Activated T-helper 17 cell treated with anti-CD3 and anti-CD28 coated beads, Interleukin-2, amount 50 U/mL, for 72 hours (primary cell): ENCODE results near the gene IGSF21. TPM values are rescaled to one million over a fixed set of nuclear protein-coding genes. Genes with fewer than 3 reads are reported as not detected.

ENCODE experiments used
- ATAC-seq: fragments of 150-1000 bp; cut with Tn5 transposase; replicated peaks from 2 replicates; pipeline ENCODE4 v1.10.0; 2021; ENCODE audit warnings: mild to moderate bottlenecking, moderate library complexity
- H3K27ac Mint-ChIP-seq: one replicate; pipeline ENCODE4 v1.8.0; 2022; ENCODE audit warnings: mixed read lengths
- H3K27me3 Mint-ChIP-seq: one replicate; pipeline ENCODE4 v1.8.0; 2022; ENCODE audit warnings: mixed read lengths
- H3K36me3 Mint-ChIP-seq: one replicate; pipeline ENCODE4 v1.8.0; 2022; ENCODE audit warnings: low read depth, mild to moderate bottlenecking, mixed read lengths
- H3K4me1 Mint-ChIP-seq: one replicate; pipeline ENCODE4 v1.8.0; 2022; ENCODE audit warnings: mixed read lengths
- H3K4me3 Mint-ChIP-seq: one replicate; pipeline ENCODE4 v1.8.0; 2022; ENCODE audit warnings: mild to moderate bottlenecking, mixed read lengths
- H3K9me3 Mint-ChIP-seq: one replicate; pipeline ENCODE4 v1.8.0; 2022; ENCODE audit warnings: mixed read lengths
- total RNA-seq, 2 donors: library from RNA; stranded (reverse); gene quantifications; one replicate each; pipeline ENCODE4 v1.2.3, GENCODE V29; 2022

Gene IGSF21
- total RNA-seq, 2 donors from 2014 or later: not detected

DNA sequence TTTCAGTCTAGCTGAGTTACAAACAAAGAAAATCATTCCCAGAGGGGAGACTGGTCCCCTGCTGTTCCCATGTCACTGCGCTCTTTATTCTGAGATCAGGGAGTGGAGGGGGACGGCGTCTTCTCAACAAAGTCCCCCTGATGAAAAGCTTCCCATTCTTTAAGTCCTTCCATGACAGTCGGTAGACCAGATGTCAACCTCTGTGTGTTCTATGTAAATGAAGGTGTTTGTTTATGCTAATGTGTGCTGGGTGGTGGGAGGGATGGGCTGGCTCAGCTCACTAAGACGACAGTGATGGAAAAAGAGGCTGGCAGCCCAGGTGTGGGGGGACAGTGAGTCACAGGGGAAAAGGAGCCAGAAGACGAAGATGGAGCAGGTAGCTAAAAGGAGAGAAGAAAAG, 225.0 kb downstream of the IGSF21 start:
- no peak overlapping the region for H3K4me3 Mint-ChIP-seq
- H3K36me3 Mint-ChIP-seq: no peaks in the 10 kb centered on the region
- no peak overlapping the region for H3K27ac Mint-ChIP-seq
- ATAC-seq: no peak
- no peaks in the 10 kb centered on the region for H3K9me3 Mint-ChIP-seq
- peaks cover 7% of the 10 kb centered on the region for H3K27me3 Mint-ChIP-seq
- H3K4me1 Mint-ChIP-seq: no peaks in the 10 kb centered on the region

DNA sequence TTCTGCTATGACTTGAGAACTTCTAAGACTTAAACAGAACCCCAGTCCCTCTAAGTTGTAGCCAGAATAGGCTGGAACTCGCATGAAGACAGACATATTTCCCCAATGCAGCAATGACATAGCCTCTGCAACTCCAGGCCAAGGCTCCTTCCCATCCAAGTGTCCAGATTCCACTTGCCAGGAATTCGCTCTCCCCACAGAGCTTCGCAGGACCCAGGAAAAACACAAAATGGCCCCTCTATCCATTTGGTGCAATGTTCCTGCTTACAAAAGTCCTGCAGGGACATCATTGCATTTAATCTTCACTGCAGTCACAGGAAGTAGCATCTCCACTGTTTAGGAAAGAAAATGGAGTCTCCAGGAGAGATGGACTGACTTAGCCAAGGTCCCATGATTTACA, 225.6 kb downstream of the IGSF21 start:
- H3K4me1 Mint-ChIP-seq: no peaks in the 10 kb centered on the region
- H3K27me3 Mint-ChIP-seq: peaks cover 11% of the 10 kb centered on the region
- H3K27ac Mint-ChIP-seq: no peak overlapping the region
- no peaks in the 10 kb centered on the region for H3K36me3 Mint-ChIP-seq
- ATAC-seq: no peak
- no peak overlapping the region for H3K4me3 Mint-ChIP-seq
- no peaks in the 10 kb centered on the region for H3K9me3 Mint-ChIP-seq

DNA sequence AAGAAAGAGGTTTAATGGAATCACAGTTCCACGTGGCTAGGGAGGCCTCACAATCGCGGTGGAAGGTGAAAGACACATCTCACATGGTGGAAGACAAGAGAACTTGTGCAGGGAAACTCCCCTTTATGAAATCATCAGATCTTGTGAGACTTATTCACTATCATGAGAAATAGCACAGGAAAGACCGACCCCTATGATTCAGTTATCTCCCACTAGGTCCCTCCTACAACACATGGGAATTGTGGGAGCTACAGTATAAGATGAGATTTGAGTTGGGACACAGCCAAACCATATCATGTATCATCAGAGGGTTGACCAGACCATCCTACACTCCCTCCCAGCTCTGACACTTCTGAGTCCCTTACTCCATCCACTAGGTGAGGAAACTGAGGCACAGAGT, 229.2 kb downstream of the IGSF21 start:
- Mint-ChIP-seq H3K27me3 (peaks cover 11% of the 10 kb centered on the region), H3K4me1 (no peaks in the 10 kb centered on the region), H3K4me3 (no peak overlapping the region), H3K27ac (no peak overlapping the region), H3K9me3 (no peaks in the 10 kb centered on the region), H3K36me3 (no peaks in the 10 kb centered on the region)
- ATAC-seq: no peak

DNA sequence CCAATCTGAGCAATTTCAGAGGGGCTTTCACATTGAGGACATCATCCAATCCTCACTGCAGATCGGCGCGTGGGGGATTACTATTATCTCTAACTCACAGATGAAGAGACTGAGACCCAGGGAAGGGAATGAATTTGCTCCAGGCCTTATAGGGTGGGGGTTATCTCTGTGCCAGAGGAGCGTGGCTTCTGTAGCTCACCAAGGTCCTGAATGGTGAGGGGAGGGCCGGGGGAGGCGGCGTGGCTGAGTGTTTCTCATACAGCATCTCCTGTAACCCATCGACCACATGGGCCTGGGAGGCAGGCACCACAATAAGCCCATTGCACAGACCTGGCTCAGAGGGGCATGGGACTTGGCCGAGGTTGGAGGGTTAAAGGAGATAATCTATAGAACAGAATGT, 230.2 kb downstream of the IGSF21 start:
- no peak overlapping the region for H3K4me3 Mint-ChIP-seq
- H3K4me1 Mint-ChIP-seq: no peaks in the 10 kb centered on the region
- no peaks in the 10 kb centered on the region for H3K36me3 Mint-ChIP-seq
- no peak for ATAC-seq
- no peaks in the 10 kb centered on the region for H3K9me3 Mint-ChIP-seq
- H3K27ac Mint-ChIP-seq: no peak overlapping the region
- H3K27me3 Mint-ChIP-seq: peaks cover 11% of the 10 kb centered on the region

DNA sequence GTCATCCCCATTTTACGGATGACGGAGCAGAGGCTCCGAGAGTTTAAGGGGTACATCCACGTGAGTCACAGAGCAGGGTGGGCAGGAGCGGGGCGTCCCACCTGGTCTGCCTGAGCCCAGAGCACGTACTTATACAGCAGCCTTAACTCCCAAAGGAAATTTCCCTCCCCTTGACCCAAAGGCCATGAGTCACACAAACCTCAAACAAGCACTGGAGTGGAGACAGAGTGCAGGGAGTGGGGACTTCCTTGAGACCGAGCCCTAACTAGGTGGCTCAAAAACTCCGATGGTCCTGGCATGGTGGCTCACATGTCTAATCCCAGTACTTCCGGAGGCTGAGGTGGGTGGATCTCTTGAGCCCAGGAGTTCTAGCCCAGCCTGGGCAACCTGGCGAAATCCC, 231.6 kb downstream of the IGSF21 start:
- no peak overlapping the region for H3K4me3 Mint-ChIP-seq
- H3K4me1 Mint-ChIP-seq: no peaks in the 10 kb centered on the region
- H3K36me3 Mint-ChIP-seq: no peaks in the 10 kb centered on the region
- no peaks in the 10 kb centered on the region for H3K9me3 Mint-ChIP-seq
- no peak overlapping the region for H3K27ac Mint-ChIP-seq
- H3K27me3 Mint-ChIP-seq: peaks cover 9% of the 10 kb centered on the region
- no peak for ATAC-seq

DNA sequence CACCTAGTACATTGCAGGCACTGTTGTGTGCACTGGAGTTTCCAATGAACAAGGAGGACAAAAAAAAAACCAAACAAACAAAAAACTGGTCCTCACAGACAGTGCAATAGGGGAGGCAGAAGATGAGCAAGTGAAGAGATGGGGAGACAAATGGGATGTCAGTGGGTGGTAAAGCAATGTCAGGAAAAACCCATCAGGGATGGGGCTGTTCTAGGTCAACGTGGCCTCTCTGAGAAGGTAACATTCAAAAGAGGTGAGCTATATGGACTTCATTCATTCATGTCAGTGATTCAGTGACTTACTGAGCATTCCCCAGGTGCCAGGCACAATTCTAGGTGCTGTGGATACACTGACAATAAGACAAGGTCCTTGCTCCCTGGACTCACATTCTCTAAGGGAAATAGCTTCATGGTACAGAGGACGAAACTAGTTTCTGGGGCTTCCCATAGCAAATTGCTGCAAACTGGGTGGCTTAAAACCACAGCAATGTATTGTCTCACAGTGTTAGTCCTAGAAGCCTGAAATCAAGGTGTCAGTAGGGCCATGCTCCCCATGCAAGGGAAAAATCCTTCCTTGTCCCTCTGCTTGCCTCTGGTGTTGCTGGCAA, 232.7 kb downstream of the IGSF21 start:
- H3K4me1 Mint-ChIP-seq: no peaks in the 10 kb centered on the region
- H3K27me3 Mint-ChIP-seq: peaks cover 9% of the 10 kb centered on the region
- ATAC-seq: no peak
- H3K36me3 Mint-ChIP-seq: no peaks in the 10 kb centered on the region
- H3K9me3 Mint-ChIP-seq: no peaks in the 10 kb centered on the region
- no peak overlapping the region for H3K4me3 Mint-ChIP-seq
- H3K27ac Mint-ChIP-seq: no peak overlapping the region

DNA sequence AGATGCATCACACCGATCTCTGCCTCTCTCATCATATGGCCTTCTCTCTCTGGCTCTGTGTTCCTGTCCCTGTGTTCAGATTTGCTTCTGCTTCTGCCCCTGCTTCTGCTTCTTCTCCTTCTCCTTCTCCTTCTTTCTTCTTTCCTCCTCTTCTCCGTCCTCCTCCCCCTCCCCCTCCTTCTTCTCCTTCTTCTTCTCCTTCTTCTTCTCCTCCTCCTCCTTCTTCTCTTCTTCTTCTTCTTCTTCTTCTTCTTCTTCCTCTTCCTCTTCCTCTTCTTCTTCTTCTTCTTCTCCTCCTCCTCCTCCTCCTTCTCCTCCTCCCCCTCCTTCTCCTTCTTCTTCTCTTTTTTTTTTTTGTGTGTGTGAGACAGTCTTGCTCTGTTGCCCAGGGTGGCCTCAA, 233.2 kb downstream of the IGSF21 start:
- Mint-ChIP-seq H3K36me3 (no peaks in the 10 kb centered on the region), H3K4me3 (no peak overlapping the region), H3K27me3 (peaks cover 9% of the 10 kb centered on the region), H3K4me1 (no peaks in the 10 kb centered on the region), H3K27ac (no peak overlapping the region), H3K9me3 (no peaks in the 10 kb centered on the region)
- ATAC-seq: no peak

DNA sequence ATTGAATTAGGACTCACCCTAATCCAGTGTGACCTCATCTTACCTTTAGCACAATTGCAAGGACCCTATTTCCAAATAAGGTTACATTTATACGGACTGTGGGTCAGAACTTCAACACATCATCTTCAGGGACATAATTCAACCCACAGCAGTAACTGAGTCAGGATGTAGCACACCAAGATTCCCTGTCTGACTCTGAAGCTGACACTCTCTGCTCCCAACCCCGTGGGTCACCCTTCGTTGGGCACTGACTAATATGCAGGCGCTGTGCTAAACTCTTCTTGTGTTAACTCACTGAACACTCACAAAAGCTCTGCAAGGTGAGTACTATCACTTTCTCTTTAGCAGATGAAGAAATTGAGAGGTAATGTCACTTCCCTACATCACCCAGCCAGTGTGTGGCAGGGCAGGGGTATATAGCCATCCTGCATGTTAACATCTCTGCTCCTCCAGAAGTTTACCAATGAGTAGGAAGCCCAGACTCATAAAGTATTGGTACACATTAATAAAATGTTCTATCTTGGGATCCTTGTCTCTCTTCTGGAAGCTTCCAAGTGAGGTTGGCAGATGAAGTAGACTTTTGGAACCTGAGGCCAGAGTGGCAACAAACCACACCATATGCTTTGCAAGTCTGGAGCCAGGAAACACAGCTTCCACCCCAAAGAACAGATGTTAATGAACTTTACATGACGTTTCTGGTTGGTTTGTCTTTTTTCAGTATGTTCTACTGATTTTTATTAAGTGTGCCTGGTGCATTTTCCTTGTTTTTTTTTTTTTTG, 233.9 kb downstream of the IGSF21 start:
- H3K4me1 Mint-ChIP-seq: no peaks in the 10 kb centered on the region
- no peaks in the 10 kb centered on the region for H3K36me3 Mint-ChIP-seq
- no peaks in the 10 kb centered on the region for H3K9me3 Mint-ChIP-seq
- no peak for ATAC-seq
- no peak overlapping the region for H3K27ac Mint-ChIP-seq
- peaks cover 14% of the 10 kb centered on the region for H3K27me3 Mint-ChIP-seq
- no peak overlapping the region for H3K4me3 Mint-ChIP-seq

DNA sequence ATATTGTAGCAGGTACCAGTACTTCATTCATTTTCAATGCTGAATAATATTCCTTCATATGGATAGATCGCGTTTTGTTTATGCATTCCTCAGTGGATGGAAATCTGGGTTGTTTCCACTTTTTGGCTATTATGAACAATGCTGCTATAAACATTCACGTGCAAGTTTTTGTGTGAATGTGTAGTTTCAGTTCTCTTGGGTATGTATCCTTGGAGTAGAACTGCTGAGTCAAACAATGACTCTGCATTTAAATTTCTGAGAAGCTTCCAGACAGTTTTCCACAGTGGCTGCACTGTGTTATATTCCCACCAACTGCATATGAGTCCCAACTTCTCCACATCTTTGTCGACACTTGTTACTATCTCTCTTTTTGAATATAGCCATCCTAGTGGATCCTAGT, 235.1 kb downstream of the IGSF21 start:
- no peaks in the 10 kb centered on the region for H3K4me1 Mint-ChIP-seq
- peaks cover 12% of the 10 kb centered on the region for H3K27me3 Mint-ChIP-seq
- H3K9me3 Mint-ChIP-seq: no peaks in the 10 kb centered on the region
- H3K27ac Mint-ChIP-seq: no peak overlapping the region
- no peak for ATAC-seq
- H3K4me3 Mint-ChIP-seq: no peak overlapping the region
- H3K36me3 Mint-ChIP-seq: no peaks in the 10 kb centered on the region

DNA sequence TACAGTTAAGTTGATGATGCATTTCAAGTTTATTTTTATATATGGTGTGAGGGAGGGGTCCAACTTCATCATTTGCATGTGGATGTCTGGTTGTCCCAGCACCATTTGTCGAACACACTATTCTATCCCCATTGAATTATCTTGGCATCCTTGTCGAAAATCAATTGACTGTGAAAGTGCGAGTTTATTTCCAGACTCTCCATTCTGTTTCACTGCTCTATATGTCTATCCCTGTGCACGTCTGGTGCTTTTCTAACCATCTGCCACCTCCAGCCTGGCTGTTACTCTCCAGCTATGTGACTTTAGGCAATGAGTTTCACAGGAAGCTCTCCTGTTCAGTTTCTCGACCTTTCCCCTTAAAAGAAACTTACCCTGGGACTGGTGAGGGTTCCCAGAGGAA, 236.0 kb downstream of the IGSF21 start:
- ATAC-seq: no peak
- no peak overlapping the region for H3K4me3 Mint-ChIP-seq
- H3K4me1 Mint-ChIP-seq: no peaks in the 10 kb centered on the region
- no peaks in the 10 kb centered on the region for H3K36me3 Mint-ChIP-seq
- H3K9me3 Mint-ChIP-seq: no peaks in the 10 kb centered on the region
- peaks cover 9% of the 10 kb centered on the region for H3K27me3 Mint-ChIP-seq
- no peak overlapping the region for H3K27ac Mint-ChIP-seq

DNA sequence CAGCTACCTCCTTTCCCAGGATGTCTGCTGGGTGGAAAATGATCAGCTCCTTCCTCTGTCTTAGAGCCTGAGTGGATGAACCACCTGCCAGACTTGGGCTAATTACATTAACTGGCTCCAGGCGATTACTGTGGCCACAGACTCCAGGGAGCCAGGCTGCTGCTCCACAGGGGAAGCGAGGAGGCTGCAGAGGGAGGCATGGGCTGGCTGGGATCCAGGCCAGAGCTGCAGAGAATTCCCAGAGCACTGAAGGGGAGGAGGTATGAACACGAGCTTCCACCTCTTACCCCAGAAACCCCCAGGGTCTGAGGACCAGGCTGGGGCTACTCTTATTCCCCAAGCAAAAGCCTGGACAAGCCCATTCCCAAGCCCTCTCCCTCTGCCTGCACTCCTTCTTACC, 237.2 kb downstream of the IGSF21 start:
- Mint-ChIP-seq H3K4me3 (no peak overlapping the region), H3K4me1 (no peaks in the 10 kb centered on the region), H3K27ac (no peak overlapping the region), H3K36me3 (no peaks in the 10 kb centered on the region), H3K27me3 (peaks cover 14% of the 10 kb centered on the region), H3K9me3 (no peaks in the 10 kb centered on the region)
- no peak for ATAC-seq

DNA sequence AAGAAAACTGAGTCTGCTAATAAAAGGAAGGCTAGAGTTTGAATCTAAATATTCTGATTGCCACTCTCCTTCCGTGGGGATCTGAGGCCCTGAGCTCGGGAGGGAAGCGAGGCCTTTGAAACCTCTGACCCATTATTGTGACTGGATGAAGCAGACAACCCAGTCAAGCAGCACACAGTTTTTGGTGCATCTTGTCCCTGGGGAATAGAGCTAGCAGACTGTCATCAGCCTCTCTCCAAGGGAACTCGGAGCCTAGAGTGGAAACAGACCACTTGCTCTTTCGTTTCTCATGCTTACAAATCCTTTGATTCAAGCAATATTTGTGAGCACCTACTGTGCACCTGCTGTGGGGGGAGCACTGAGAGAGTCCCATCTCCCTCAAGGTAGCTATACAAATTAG, 240.0 kb downstream of the IGSF21 start:
- Mint-ChIP-seq H3K9me3 (no peaks in the 10 kb centered on the region), H3K36me3 (no peaks in the 10 kb centered on the region), H3K27me3 (peaks cover 26% of the 10 kb centered on the region), H3K27ac (no peak overlapping the region), H3K4me3 (no peak overlapping the region), H3K4me1 (no peaks in the 10 kb centered on the region)
- ATAC-seq: no peak

DNA sequence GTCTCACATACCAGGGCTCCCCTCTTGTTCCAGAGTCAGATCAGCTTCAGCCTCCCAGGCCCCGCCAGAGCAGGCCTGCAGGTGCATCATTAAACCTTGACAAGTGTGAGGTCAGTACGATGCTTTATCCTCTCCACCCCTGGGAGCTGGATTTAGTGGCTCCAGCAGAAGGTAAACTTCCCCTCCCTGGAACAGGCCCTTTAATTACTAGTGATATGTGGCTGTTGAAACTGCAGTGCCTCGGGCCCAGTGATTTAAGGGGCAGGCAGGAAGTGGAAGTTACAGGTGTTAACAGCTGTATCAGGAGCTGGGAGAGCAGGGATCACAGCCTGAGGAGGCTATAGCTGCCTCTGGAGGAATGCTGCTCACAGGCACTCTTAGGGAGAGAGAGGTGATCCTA, 240.8 kb downstream of the IGSF21 start:
- H3K4me3 Mint-ChIP-seq: no peak overlapping the region
- ATAC-seq: no peak

DNA sequence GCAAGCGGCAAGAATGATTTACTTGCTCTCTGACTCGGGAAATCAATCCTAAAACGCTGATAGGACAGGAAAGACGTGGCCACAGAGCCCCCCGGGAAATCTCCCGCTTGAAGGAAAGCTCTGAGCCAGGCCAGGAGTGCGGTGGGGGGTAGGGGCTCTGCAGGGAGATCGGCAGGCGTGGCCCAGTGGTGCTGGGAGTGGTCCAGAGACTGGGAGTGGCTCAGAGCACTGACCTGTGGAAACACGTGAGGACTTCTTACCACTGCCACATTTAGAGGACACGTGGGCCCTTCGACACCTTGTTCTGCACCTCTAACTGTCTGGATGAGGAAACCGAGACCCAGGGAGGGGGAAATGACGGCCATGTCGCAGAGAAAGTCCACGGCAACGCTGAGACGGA, 243.1 kb downstream of the IGSF21 start:
- Mint-ChIP-seq H3K27me3 (peaks cover 37% of the 10 kb centered on the region), H3K4me3 (no peak overlapping the region), H3K27ac (no peak overlapping the region), H3K36me3 (no peaks in the 10 kb centered on the region), H3K9me3 (no peaks in the 10 kb centered on the region), H3K4me1 (no peaks in the 10 kb centered on the region)
- ATAC-seq: no peak

More for the DNA sequence above, 240.8 kb downstream of the IGSF21 start:
- Mint-ChIP-seq H3K27me3 (peaks cover 27% of the 10 kb centered on the region), H3K9me3 (no peaks in the 10 kb centered on the region), H3K36me3 (no peaks in the 10 kb centered on the region), H3K27ac (no peak overlapping the region), H3K4me1 (no peaks in the 10 kb centered on the region)

DNA sequence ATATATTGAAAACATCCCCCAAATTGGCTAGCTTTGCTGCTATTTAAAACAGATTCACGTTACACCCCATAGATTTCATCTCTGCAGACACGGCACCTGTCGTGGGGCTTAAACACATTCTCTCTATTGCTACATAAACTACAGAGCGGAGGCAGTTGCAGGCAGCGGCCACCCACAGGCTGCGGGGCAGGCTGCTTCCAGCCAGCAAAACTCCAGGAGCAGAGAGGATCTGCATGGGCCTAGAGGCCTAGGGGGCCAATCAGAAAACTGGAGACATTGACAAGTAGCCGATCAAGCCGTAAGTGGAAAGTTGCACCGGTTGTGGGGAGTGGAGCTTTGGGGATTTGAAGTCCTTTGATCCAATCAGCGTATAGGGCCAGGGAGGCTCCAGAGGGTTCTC, 244.1 kb downstream of the IGSF21 start:
- Mint-ChIP-seq H3K36me3 (no peaks in the 10 kb centered on the region), H3K9me3 (no peaks in the 10 kb centered on the region), H3K27ac (no peak overlapping the region), H3K4me3 (no peak overlapping the region), H3K27me3 (peaks cover 39% of the 10 kb centered on the region), H3K4me1 (no peaks in the 10 kb centered on the region)
- no peak for ATAC-seq
